Activated CD4-positive, alpha-beta T cell treated with anti-CD3 and anti-CD28 coated beads, Interleukin-2, Interleukin-4, amounts not matched to agents 100 ng/mL and 50 ng/mL, durations not matched to agents 16 hours and 8 hours (primary cell): ENCODE data around the gene CFAP61.

ENCODE experiments used
- DNase-seq: peaks from one replicate; pipeline ENCODE4 v3.0.0-alpha.2; 2020; ENCODE audit warnings: low spot score

CFAP61 gene

GRCh38 chr20:20366551-20366875, 314.2 kb downstream of the CFAP61 start:
- no peak for DNase-seq

GRCh38 chr20:20366876-20367574, 314.7 kb downstream of the CFAP61 start:
- no peak for DNase-seq

GRCh38 chr20:20367575-20368417, 315.5 kb downstream of the CFAP61 start, which contains the start of gene INSM1:
Gene INSM1, plus strand, starts transcription at chr20:20368104. Its CDS starts 164 bp downstream, at chr20:20368268.
- DNase-seq: no peak

DNA sequence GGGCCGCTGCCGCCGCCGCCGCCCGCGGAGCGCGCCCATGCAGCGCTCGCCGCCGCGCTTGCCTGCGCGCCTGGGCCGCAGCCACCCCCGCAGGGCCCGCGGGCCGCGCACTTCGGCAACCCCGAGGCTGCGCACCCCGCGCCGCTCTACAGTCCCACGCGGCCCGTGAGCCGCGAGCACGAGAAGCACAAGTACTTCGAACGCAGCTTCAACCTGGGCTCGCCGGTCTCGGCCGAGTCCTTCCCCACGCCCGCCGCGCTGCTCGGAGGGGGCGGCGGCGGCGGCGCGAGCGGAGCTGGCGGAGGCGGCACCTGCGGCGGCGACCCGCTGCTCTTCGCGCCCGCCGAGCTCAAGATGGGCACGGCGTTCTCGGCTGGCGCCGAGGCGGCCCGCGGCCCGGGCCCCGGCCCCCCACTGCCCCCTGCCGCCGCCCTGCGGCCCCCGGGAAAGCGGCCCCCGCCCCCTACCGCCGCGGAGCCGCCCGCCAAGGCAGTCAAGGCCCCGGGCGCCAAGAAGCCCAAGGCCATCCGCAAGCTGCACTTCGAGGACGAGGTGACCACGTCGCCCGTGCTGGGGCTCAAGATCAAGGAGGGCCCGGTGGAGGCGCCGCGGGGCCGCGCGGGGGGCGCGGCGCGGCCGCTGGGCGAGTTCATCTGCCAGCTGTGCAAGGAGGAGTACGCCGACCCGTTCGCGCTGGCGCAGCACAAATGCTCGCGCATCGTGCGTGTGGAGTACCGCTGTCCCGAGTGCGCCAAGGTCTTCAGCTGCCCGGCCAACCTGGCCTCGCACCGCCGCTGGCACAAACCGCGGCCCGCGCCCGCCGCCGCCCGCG, 316.3 kb downstream of the CFAP61 start:
- no peak for DNase-seq

DNA sequence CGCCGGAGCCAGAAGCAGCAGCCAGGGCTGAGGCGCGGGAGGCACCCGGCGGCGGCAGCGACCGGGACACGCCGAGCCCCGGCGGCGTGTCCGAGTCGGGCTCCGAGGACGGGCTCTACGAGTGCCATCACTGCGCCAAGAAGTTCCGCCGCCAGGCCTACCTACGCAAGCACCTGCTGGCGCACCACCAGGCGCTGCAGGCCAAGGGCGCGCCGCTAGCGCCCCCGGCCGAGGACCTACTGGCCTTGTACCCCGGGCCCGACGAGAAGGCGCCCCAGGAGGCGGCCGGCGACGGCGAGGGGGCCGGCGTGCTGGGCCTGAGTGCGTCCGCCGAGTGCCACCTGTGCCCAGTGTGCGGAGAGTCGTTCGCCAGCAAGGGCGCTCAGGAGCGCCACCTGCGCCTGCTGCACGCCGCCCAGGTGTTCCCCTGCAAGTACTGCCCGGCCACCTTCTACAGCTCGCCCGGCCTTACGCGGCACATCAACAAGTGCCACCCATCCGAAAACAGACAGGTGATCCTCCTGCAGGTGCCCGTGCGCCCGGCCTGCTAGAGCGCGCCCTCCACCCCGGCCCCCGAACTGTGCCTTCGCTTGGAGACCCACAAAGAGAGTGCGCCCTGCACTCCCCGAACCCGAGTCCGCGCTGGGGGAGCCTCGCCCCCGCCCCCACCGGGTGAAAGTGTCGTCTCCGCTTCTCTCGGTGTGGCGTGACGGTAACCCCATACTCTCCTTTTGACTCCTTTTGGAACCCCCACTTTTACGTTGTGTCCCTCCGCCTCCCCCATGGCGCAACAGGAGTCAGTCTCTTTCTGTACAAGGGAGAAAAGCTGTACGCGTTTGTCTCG, 317.1 kb downstream of the CFAP61 start:
- no peak for DNase-seq

- DNase-seq: no peak
These were observed 317.8 kb downstream of the CFAP61 start for GRCh38 chr20:20370094-20370575.

- DNase-seq: no peak
These were observed 318.8 kb downstream of the CFAP61 start for GRCh38 chr20:20371083-20371482.

DNA sequence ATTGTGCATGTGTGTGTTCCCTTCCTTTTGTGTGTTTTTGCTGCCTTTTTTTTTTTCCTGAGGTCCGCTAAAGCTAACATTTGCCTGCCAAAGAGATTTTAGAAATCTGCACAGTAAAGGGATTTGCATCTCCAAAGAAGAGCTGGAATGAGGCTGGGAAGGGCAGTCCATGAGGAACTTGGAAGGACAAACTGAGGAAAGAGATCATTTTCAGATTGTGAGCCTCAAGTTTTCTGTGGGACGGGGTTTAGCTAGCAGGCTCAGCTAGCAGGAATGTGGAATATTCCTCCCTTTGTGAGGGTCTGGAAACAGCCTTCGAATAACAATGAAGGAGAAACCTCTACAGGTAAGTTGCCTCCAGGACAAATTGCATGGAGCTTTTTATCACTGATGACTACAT, 319.3 kb downstream of the CFAP61 start:
- no peak for DNase-seq

DNA sequence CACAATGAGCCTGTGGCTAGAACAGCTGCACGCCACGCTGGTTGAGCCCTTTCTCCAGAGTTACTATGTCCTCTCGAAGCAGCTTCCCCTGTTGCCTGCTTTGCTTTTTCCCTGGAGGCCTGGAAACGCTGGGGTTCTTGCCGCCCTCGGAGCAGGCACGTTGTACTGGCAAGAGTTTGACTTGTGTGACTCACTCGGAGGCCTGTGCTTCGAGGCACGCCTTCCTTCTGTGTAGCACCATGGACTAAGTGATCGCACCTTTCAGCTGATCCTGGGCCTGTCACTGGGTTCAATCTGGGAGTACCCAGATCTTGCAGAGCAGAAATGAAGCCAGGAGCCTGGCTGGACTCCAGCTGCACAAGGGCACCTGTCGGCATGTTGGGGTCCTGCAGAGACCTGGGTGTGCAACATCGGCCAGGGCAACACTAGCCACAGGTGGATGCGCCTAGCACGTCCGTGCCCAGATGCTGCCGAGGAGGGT, 320.8 kb downstream of the CFAP61 start:
- no peak for DNase-seq

DNA sequence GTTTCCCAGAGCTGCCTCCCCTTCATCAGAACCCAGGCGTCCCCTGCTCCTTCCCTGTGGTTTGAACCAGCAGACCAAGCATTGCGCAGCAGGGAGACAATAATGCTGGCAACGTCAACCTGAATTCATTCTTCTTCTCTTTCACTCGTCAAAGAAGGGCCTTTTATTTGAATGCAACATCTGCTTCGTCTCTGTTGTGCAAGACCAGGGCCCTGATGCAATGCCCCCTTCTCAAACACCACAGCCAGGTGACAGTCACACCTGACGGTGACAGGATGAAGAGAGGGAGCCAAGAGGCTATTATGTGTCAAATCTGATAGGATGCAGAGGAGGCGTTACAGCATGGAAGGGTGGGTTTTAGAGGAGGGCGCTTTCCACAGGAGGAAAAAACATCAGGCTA, 323.5 kb downstream of the CFAP61 start:
- no peak for DNase-seq

- DNase-seq: no peak
These were observed 333.9 kb downstream of the CFAP61 start for GRCh38 chr20:20386192-20386591.

- DNase-seq: no peak
These were observed 338.1 kb downstream of the CFAP61 start for GRCh38 chr20:20390393-20390792.

- no peak for DNase-seq
These were observed 338.8 kb downstream of the CFAP61 start for GRCh38 chr20:20391115-20391514.

- DNase-seq: no peak
These were observed 339.4 kb downstream of the CFAP61 start for GRCh38 chr20:20391766-20392165.

- no peak for DNase-seq
These were observed 341.1 kb downstream of the CFAP61 start for GRCh38 chr20:20393207-20394120.

DNA sequence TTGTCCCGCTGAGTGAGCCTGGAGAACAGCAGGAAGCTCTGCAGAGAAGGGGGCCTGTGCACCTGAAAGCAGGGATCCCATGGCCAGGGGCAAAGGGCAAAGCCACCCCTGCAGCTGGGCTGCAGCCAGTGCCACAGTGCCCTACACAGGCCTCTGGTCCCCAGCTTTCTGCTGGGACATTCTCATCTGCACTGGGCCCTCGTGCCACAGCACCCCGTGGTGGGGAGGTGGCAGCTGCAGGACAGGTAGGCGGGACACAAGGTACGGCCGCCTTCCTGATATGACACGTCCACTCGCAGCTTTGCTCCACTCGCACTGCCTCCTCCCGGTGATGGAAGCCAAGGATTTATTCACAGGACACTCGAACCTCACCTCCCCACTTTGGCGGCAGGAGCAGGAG, 342.8 kb downstream of the CFAP61 start:
- no peak for DNase-seq

DNA sequence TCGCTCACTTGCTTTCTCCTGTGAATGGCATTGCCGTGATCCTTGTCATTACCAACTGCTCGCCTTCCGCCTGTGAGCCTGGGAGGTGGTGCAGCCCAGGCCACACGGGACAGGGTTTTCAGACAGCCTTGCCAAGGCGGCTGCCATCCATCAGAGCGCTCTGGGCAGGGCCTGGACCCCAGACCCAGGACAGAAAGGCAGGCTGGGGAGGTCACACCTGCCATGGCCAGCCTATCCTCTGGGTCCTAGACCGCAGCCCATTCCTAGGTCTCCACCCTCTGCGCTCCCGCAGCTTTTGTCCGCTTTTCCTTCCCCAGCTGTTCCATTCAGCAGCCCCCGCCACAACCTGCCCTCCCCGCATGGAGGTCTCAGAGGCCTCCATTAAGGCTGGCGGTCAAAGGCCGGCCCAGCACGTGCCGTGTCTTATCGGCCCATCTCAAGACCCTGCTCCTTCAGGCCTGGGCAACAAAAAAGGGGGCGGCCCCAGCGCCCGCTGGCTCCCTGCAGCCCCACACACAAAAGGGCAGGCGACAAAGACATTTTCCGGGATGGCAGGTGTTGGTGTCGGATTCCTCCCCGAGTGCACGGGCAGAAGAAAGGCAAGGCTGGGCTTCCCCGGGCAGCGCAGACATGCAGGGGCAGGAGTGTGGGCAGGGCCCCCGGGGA, 343.7 kb downstream of the CFAP61 start:
- DNase-seq: no peak

- DNase-seq: no peak
These were observed 344.5 kb downstream of the CFAP61 start for GRCh38 chr20:20396794-20397193.

- no peak for DNase-seq
These were observed 345.8 kb downstream of the CFAP61 start for GRCh38 chr20:20398123-20398522.
